Uterus (tissue), 2 donors: Measurements from ENCODE around the gene EVA1A.

Source experiments
- POLR2A ChIP-seq, 2 donors: fragments of 450-650 bp; IDR thresholded peaks; one replicate each; pipeline ENCODE4 v1.6.1; 2016; ENCODE audit warnings: antibody characterized with exemption in 2 of 2, mild to moderate bottlenecking in 1 of 2, moderate library complexity in 1 of 2
- TF ChIP-seq, protein P1 (sequence below), 4 experiments: fragments of 200-600 bp in 2 of 4; fragments of 450-650 bp in 2 of 4; sonication (generic) in 2 of 4; IDR thresholded peaks; one replicate each; pipeline ENCODE4 v1.5.1; 2016 to 2019; ENCODE audit warnings: antibody characterized with exemption in 4 of 4, mild to moderate bottlenecking in 2 of 4, moderate library complexity in 1 of 4

DNA sequence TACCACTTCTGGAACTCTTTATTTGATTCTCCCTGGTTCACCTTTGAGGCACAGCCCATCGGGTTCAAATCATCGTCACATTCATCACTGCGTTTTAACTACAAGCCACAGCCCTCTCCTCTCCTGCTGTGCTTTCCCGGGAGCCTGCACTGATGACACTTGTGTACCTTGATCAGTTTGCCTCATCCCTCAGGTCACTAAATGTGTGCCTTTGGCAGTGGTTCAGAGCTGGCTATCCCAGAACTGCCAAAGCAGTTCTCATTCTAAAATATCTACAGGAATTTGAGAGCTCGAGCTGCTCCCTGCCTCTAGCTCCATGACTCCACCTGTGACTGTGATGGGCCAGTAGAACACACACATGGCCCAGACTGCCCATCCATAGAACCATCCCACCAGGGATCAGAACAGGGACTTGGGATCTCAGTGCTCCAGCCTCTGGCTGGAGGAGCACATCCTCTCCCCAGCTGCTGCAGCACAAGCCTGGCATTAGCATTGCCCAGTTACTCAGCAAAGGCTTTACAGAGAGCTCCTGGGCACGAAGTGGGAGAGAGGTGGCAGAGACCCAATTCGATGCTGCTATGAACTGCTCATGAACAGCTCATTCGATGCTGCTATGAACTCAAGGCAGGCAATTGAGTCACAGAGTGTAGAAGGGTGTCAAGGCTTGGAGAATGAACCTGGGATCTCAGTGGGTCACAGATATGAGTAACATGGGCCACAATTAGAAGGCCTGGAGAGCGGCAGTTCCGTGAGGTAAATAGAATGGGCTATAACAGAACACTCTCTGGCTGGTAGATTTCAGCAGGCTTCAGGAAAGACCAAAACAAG lies 41.9 kb downstream of the EVA1A start:
- TF ChIP-seq, protein P1, sequence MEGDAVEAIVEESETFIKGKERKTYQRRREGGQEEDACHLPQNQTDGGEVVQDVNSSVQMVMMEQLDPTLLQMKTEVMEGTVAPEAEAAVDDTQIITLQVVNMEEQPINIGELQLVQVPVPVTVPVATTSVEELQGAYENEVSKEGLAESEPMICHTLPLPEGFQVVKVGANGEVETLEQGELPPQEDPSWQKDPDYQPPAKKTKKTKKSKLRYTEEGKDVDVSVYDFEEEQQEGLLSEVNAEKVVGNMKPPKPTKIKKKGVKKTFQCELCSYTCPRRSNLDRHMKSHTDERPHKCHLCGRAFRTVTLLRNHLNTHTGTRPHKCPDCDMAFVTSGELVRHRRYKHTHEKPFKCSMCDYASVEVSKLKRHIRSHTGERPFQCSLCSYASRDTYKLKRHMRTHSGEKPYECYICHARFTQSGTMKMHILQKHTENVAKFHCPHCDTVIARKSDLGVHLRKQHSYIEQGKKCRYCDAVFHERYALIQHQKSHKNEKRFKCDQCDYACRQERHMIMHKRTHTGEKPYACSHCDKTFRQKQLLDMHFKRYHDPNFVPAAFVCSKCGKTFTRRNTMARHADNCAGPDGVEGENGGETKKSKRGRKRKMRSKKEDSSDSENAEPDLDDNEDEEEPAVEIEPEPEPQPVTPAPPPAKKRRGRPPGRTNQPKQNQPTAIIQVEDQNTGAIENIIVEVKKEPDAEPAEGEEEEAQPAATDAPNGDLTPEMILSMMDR (IDR thresholded peaks at IDR 0.05) = no peak
- no peak for TF ChIP-seq POLR2A (IDR thresholded peaks at IDR 0.05)
